Heart left ventricle (tissue), 13 donors: ENCODE results near the gene GJD3.

Experiments
- CTCF ChIP-seq, 12 donors: fragments of 200-600 bp; sonication (generic) in 4 of 12; IDR thresholded peaks; one replicate each; pipeline versions ENCODE4 v1.5.0 to v1.8.0; 2018 to 2022; ENCODE audit warnings: antibody characterized with exemption in 12 of 12, mild to moderate bottlenecking in 5 of 12
- POLR2A ChIP-seq, 2 donors: fragments of 450-650 bp; IDR thresholded peaks; one replicate each; pipeline ENCODE4 v1.6.1; 2017; ENCODE audit warnings: antibody characterized with exemption in 2 of 2, mild to moderate bottlenecking in 2 of 2, moderate library complexity in 2 of 2
- donor health status: ischemic (EF 13 %, LVEDD 7.1; RV severe dilation, severe dysfunction).
- donor health status: DM: no; HTN: yes; CAD: no.
- donor health status: DM: no; HTN: no; CAD: no.
- donor health status: ischemic (EF 25% LVEDD 6.9; RV normal size, moderate dysfunction).
- donor health status: ischemic (EF 25% LVEDD 5.7; RV mildly dilated, moderate dysfunction).
- donor health status: ischemic (EF 35%, LVEDD 5.7; RV mildly dilated, moderate dysfunction).
- donor health status: nonischemic (EF 11% LVEDD 7.7; RV severe dilation, severe dysfunction).
- donor health status: DM: yes; HTN: yes; CAD: no.
- donor health status: PGD.
- donor health status: ischemic (EF 29% LVEDD 5.4; RV normal size, mild dysfunction).
- donor health status: nonischemic (EF 23%, LVEDD 6.1; RV moderate dilation, normal function).

GRCh38 chr17:40315678-40316570 is 48.6 kb downstream of the GJD3 start:
- TF ChIP-seq CTCF (IDR thresholded peaks at IDR 0.05) = no peak
- TF ChIP-seq POLR2A (IDR thresholded peaks at IDR 0.05) = no peak
